KMS-11 (cell line): ENCODE measurements around the gene PPP2R5E.
A peak's percentile ranks its signal among the peaks of the same experiment; 100 is the strongest.

Experiments used
- H2AFZ ChIP-seq: fragments of 200-600 bp; sonication (generic); 2 replicates; pipeline ENCODE4 v1.6.1; 2016; ENCODE audit warnings: antibody characterized with exemption, mixed run types, low read depth
- H3K27ac ChIP-seq: fragments of 200-600 bp; sonication (generic); 2 replicates; pipeline ENCODE4 v1.6.1; 2016; ENCODE audit warnings: mild to moderate bottlenecking, mixed run types
- H3K27me3 ChIP-seq: fragments of 200-600 bp; sonication (generic); 2 replicates; pipeline ENCODE4 v1.6.1; 2017; ENCODE audit warnings: mild to moderate bottlenecking, low read depth, mixed run types, moderate library complexity; ENCODE audit not compliant: insufficient read depth
- H3K36me3 ChIP-seq: fragments of 200-600 bp; sonication (generic); 2 replicates; pipeline ENCODE4 v1.6.1; 2017; ENCODE audit warnings: mild to moderate bottlenecking, mixed run types; ENCODE audit not compliant: insufficient read depth
- H3K4me1 ChIP-seq: fragments of 200-600 bp; sonication (generic); 2 replicates; pipeline ENCODE4 v1.6.1; 2016; ENCODE audit warnings: mild to moderate bottlenecking, low read depth, mixed run types; ENCODE audit not compliant: poor library complexity, severe bottlenecking
- H3K4me2 ChIP-seq: fragments of 200-600 bp; sonication (generic); 2 replicates; pipeline ENCODE4 v1.7.0; 2016; ENCODE audit warnings: mild to moderate bottlenecking, mixed run types
- H3K4me3 ChIP-seq: fragments of 200-600 bp; sonication (generic); IDR thresholded peaks from 2 replicates; pipeline ENCODE4 v1.6.1; 2017; ENCODE audit warnings: low read depth, low read length, mixed read lengths; ENCODE audit not compliant: insufficient read depth
- H3K79me2 ChIP-seq: fragments of 200-600 bp; sonication (generic); 2 replicates; pipeline ENCODE4 v1.6.1; 2016; ENCODE audit warnings: low read depth, mixed run types; ENCODE audit not compliant: insufficient read depth
- H3K9ac ChIP-seq: fragments of 200-600 bp; sonication (generic); 2 replicates; pipeline ENCODE4 v1.6.1; 2016; ENCODE audit warnings: mild to moderate bottlenecking, mixed run types
- H4K20me1 ChIP-seq: fragments of 200-600 bp; sonication (generic); 2 replicates; pipeline ENCODE4 v1.6.1; 2016; ENCODE audit warnings: mild to moderate bottlenecking, mixed run types; ENCODE audit not compliant: insufficient read depth
- CTCF ChIP-seq: fragments of 200-600 bp; sonication (generic); conservative IDR thresholded peaks from 2 replicates; pipeline ENCODE4 v1.6.1; 2017; ENCODE audit warnings: low read depth, mild to moderate bottlenecking, antibody characterized with exemption, low read length, moderate library complexity, mixed read lengths

The PPP2R5E gene

GRCh38 chr14:63443361-63443760, 99.8 kb downstream of the PPP2R5E start:
- Histone ChIP-seq H3K4me1 (peaks cover 20% of the 10 kb centered on the region), H3K36me3 (no peaks in the 10 kb centered on the region), H4K20me1 (no peaks in the 10 kb centered on the region; the same call in 1 of the 2 replicates), H3K4me2 (no peak overlapping the region), H3K9ac (no peak overlapping the region), H3K27ac (no peak overlapping the region), H3K79me2 (no peaks in the 10 kb centered on the region), H2AFZ (no peak overlapping the region), H3K4me3 (no peak overlapping the region), H3K27me3 (no peaks in the 10 kb centered on the region)
- no peak for TF ChIP-seq CTCF

GRCh38 chr14:63438065-63438757, 105.0 kb downstream of the PPP2R5E start:
- 0 out of 2 replicates have a peak, but pooled peaks have one; percentile 25 for TF ChIP-seq CTCF
- Histone ChIP-seq H2AFZ (no peak overlapping the region), H3K4me3 (no peak overlapping the region), H3K79me2 (0 out of 2 replicates have a peak, but pooled peaks cover 9% of the 10 kb centered on the region), H3K36me3 (no peaks in the 10 kb centered on the region), H3K4me2 (peak overlapping the region; percentile 60), H3K27ac (peak overlapping the region; percentile 32; the same call in 1 of the 2 replicates), H4K20me1 (no peaks in the 10 kb centered on the region; the same call in 1 of the 2 replicates), H3K27me3 (no peaks in the 10 kb centered on the region), H3K4me1 (peaks cover 37% of the 10 kb centered on the region), H3K9ac (peak overlapping the region; percentile 6; the same call in 1 of the 2 replicates)

- Histone ChIP-seq H3K27me3 (no peaks in the 10 kb centered on the region), H3K4me1 (peaks cover 37% of the 10 kb centered on the region), H4K20me1 (no peaks in the 10 kb centered on the region; the same call in 1 of the 2 replicates), H3K27ac (no peak overlapping the region), H3K36me3 (no peaks in the 10 kb centered on the region), H3K4me2 (no peak overlapping the region), H2AFZ (no peak overlapping the region), H3K4me3 (no peak overlapping the region), H3K79me2 (0 out of 2 replicates have a peak, but pooled peaks cover 9% of the 10 kb centered on the region), H3K9ac (no peak overlapping the region)
- no peak for TF ChIP-seq CTCF
These were observed 106.7 kb downstream of the PPP2R5E start for GRCh38 chr14:63436286-63437098.

- Histone ChIP-seq H3K9ac (no peak overlapping the region), H3K4me2 (no peak overlapping the region), H2AFZ (no peak overlapping the region), H3K27ac (no peak overlapping the region), H3K4me1 (peaks cover 37% of the 10 kb centered on the region), H3K4me3 (no peak overlapping the region), H3K79me2 (0 out of 2 replicates have a peak, but pooled peaks cover 9% of the 10 kb centered on the region), H4K20me1 (no peaks in the 10 kb centered on the region; the same call in 1 of the 2 replicates), H3K27me3 (no peaks in the 10 kb centered on the region), H3K36me3 (no peaks in the 10 kb centered on the region)
- no peak for TF ChIP-seq CTCF
These were observed 107.3 kb downstream of the PPP2R5E start for GRCh38 chr14:63435838-63436237.
